Measurements from ENCODE around the gene AXIN1. TPM values are rescaled to one million over a fixed set of nuclear protein-coding genes. Genes with fewer than 3 reads are reported as not detected.

The AXIN1 gene
- total and polyA plus RNA-seq, 2 of the 8 experiments (the other 6 are each of a cell fraction or from before 2014, with no cell fraction given): 12.5 to 41.9 TPM

DNA sequence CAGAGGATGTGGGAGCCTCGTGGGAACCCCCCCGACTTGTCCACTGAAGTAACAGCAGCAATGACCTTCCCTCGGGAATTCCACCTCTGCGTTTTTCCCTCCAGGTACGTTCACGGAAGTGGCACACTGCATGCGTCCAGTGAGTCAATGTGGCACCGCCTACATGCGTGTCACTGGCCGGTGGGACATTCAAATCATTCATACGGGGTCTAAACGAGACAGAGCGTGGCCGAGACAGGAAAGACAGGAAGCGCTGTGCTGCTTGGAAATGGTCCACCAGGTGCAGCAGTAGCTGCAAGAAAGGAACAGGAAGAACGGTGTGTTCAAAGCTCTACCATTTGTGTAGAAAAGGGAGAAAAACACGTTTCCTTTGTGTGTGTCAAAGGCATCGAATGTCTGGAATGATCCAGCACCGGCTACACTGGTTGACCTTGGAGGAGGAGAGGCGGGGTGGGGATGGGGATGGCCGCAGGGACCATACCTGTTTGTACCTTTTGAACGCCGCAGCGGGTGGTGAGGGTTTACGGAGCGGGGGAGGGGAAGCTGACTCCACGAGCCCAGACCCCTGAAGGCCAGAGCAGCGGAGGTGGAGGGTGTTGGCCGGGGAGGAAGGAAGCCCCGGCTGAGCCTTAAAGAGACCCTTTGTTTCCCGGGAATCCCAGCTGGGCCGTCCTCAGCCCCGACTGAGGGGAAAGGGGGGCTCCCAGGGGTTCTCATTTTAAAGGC is 31.0 kb upstream of the AXIN1 start (continued):
- TF ChIP-seq, protein P1, sequence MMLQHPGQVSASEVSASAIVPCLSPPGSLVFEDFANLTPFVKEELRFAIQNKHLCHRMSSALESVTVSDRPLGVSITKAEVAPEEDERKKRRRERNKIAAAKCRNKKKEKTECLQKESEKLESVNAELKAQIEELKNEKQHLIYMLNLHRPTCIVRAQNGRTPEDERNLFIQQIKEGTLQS (IDR thresholded peaks at IDR 0.05; ENCODE audit: insufficient read depth, low read depth, low read length): no peak
- TF ChIP-seq TBP (IDR thresholded peaks at IDR 0.05; ENCODE audit: low read depth, low read length): no peak
- TF ChIP-seq, protein P2, sequence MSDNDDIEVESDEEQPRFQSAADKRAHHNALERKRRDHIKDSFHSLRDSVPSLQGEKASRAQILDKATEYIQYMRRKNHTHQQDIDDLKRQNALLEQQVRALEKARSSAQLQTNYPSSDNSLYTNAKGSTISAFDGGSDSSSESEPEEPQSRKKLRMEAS (IDR thresholded peaks at IDR 0.05): peak; percentile 54; the same call in 1 of the 2 replicates
- peak; percentile 74 for TF ChIP-seq ASH2L (IDR thresholded peaks at IDR 0.05; ENCODE audit: low read length)
- TF ChIP-seq SIN3A (conservative IDR thresholded peaks at IDR 0.05 in 1 of 2, IDR thresholded peaks at IDR 0.05 in 1 of 2; ENCODE audit: low read depth in 1 of 2, low read length in 2 of 2): 0 out of 4 replicates have a peak, but pooled peaks of 1 of the 2 experiments have one; percentile 20
- TF ChIP-seq TEAD4 (IDR thresholded peaks at IDR 0.05; ENCODE audit: low read depth, low read length): no peak
- TF ChIP-seq TAF1 (IDR thresholded peaks at IDR 0.05; ENCODE audit: low read depth, low read length): no peak; the same call in 1 of the 2 replicates
- no peak for TF ChIP-seq EP300 (IDR thresholded peaks at IDR 0.05; ENCODE audit: borderline replicate concordance in 1 of 2, low read depth in 2 of 2, low read length in 2 of 2)
- no peak for TF ChIP-seq EZH2 (IDR thresholded peaks at IDR 0.05; ENCODE audit: low read depth, low read length, severe bottlenecking)
- TF ChIP-seq CREB1 (IDR thresholded peaks at IDR 0.05): no peak; the same call in 1 of the 2 replicates
- TF ChIP-seq GTF2F1 (IDR thresholded peaks at IDR 0.05; ENCODE audit: borderline replicate concordance, low read depth, low read length): no peak
- TF ChIP-seq CHD2 (IDR thresholded peaks at IDR 0.05; ENCODE audit: low read length): peak; percentile 5; the same call in 1 of the 2 replicates
- no peak for TF ChIP-seq SIRT6 (IDR thresholded peaks at IDR 0.05; ENCODE audit: low read length)
